ENCODE measurements around the gene ATP8A2. TPM values are rescaled to one million over a fixed set of nuclear protein-coding genes. Genes with fewer than 3 reads are reported as not detected.

The ATP8A2 gene
- total and polyA plus RNA-seq, 2 of the 8 experiments (the other 6 are each of a cell fraction or from before 2014, with no cell fraction given), result 2.4 to 8.3 TPM

DNA sequence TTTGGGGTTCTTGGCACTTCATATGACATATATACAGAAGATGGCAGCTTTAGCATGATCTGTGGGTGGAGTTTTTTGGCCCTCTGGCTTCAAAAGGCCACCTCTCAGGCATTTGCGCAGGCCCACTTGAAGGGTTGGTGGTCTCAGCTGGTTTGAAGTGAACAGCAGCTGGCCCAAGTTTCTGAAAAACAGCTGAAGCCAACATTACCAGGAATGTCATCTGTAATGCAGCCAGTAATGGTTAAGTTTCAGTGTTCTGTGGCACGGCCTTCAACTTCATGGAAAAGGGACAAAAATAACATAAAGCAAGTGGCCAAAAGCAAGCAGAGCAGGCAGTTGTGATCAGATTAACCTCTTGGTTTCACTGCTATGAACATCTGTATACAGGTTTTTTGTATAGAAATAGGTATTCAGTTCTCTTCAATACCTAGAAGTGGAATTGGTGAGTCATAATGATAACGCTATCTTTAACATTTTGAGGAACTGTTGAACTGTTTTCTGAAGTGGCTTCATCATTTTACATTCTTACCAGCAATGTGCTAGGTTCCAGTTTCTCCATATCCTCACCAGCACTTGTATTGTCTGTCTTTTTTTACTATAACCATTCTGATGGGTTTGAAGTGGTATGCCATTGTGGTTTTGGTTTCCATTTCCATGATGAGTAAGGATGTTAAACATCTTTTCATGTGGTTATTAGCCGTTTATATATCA lies 434.6 kb downstream of the ATP8A2 start:
- H2BK20ac ChIP-seq (ENCODE audit: low read length), result no peak overlapping the region
- no peak overlapping the region for H3K4me2 ChIP-seq (ENCODE audit: insufficient read depth in 1 of 2, low read depth in 2 of 2, low read length in 2 of 2)
- no peak overlapping the region for H2AFZ ChIP-seq (ENCODE audit: low read length)
- no peak overlapping the region for H2BK12ac ChIP-seq (ENCODE audit: low read depth, low read length)
- CTCF ChIA-PET (ENCODE audit: partially characterized antibody), result no interaction called here
- H3K18ac ChIP-seq (ENCODE audit: extremely low read depth, low read length), result no peak overlapping the region
- H4K5ac ChIP-seq (ENCODE audit: insufficient read length, low read depth, low read length), result no peak overlapping the region
- no peaks in the 10 kb centered on the region for H3K79me1 ChIP-seq (ENCODE audit: low read depth, low read length)
- H4K8ac ChIP-seq (ENCODE audit: extremely low read depth, insufficient read depth, low read length), result no peak overlapping the region
- WGBS, 2 experiments (ENCODE audit: extremely low coverage in 1 of 2, insufficient coverage in 1 of 2, insufficient read length in 1 of 2, insufficient replicate concordance in 2 of 2, low coverage in 1 of 2, low lambda C conversion rate in 2 of 2, missing lambda C conversion rate in 1 of 2), result 83% methylated on average over 4 of the region's 4 CpGs; no CpG with 5 or more reads in 1 of the 2 experiments
- no peak for DNase-seq (ENCODE audit: low read depth in 1 of 2, low spot score in 2 of 2)
- no peak overlapping the region for H3K9ac ChIP-seq (replicated peaks in 1 of 4; ENCODE audit: extremely low read depth in 1 of 4, low read depth in 3 of 4, low read length in 3 of 4)
- no peak overlapping the region for H2AK5ac ChIP-seq (ENCODE audit: low read depth, low read length)
- H3K4me1 ChIP-seq (replicated peaks in 1 of 4; ENCODE audit: control insufficient read depth in 3 of 4, insufficient read depth in 4 of 4, low read length in 3 of 4), result no peaks in the 10 kb centered on the region
- no peak overlapping the region for H4K91ac ChIP-seq (replicated peaks; ENCODE audit: insufficient read length, low read length)
- FAIRE-seq, result no peak
- no peak overlapping the region for H3K27ac ChIP-seq (ENCODE audit: low read depth, low read length)
- no peaks in the 10 kb centered on the region for H3K79me2 ChIP-seq (ENCODE audit: control insufficient read depth in 1 of 2, insufficient read depth in 2 of 2, low read length in 2 of 2)
- H3K36me3 ChIP-seq (ENCODE audit: control insufficient read depth in 2 of 4, insufficient read depth in 4 of 4, low read length in 3 of 4), result no peaks in the 10 kb centered on the region
- H3K14ac ChIP-seq (ENCODE audit: insufficient read length), result no peak overlapping the region
- H3K23me2 ChIP-seq (ENCODE audit: low read depth, low read length), result no peaks in the 10 kb centered on the region
- H3K4me3 ChIP-seq (ENCODE audit: extremely low read depth in 1 of 4, insufficient read depth in 2 of 4, low read depth in 3 of 4, low read length in 4 of 4), result no peak overlapping the region
- H2BK15ac ChIP-seq (ENCODE audit: low read length), result no peak overlapping the region
- no peak overlapping the region for H3K4ac ChIP-seq (replicated peaks; ENCODE audit: insufficient read length, low read depth, low read length)
- H4K20me1 ChIP-seq (replicated peaks in 1 of 2; ENCODE audit: control insufficient read depth in 1 of 2, insufficient read depth in 2 of 2, low read length in 2 of 2), result no peaks in the 10 kb centered on the region
- no peak for TF ChIP-seq SP2 (IDR thresholded peaks at IDR 0.05; ENCODE audit: low read length)
- no peak for TF ChIP-seq ATF2 (IDR thresholded peaks at IDR 0.05; ENCODE audit: low read length)
- no peak for TF ChIP-seq FOSL1 (IDR thresholded peaks at IDR 0.05; ENCODE audit: insufficient read depth, low read depth, low read length)
- no peak for TF ChIP-seq BCL11A (IDR thresholded peaks at IDR 0.05; ENCODE audit: low read depth in 2 of 2, low read length in 2 of 2)
- no peak overlapping the region for H2BK120ac ChIP-seq (replicated peaks; ENCODE audit: low read depth, low read length)
- no peak overlapping the region for H3K23ac ChIP-seq (ENCODE audit: insufficient read length)
- no peaks in the 10 kb centered on the region for H3K27me3 ChIP-seq (replicated peaks in 1 of 4; ENCODE audit: control insufficient read depth in 3 of 4, extremely low read depth in 1 of 4, insufficient read depth in 3 of 4, low read length in 3 of 4)
- H2BK5ac ChIP-seq (ENCODE audit: low read depth, low read length), result no peak overlapping the region
- no peak overlapping the region for H3K56ac ChIP-seq (replicated peaks; ENCODE audit: insufficient read length, low read depth, low read length)
- no peaks in the 10 kb centered on the region for H3K9me3 ChIP-seq (ENCODE audit: insufficient read depth in 2 of 2, low read depth in 1 of 2, low read length in 1 of 2)
- POLR2A ChIA-PET (ENCODE audit: partially characterized antibody), result no interaction called here

Data from H1 (cell line).